GM06990 (cell line): ENCODE measurements around the gene KCNQ2.

Experiments used
- DNase-seq: peaks from one replicate; pipeline ENCODE4 v3.0.0-alpha.2; 2011; ENCODE audit not compliant: insufficient read length; ENCODE audit errors: extremely low read depth
- H3K27me3 ChIP-seq: replicated peaks from 2 replicates; pipeline ENCODE4 v1.6.0; 2011; ENCODE audit warnings: low read length; ENCODE audit not compliant: control insufficient read depth, insufficient read depth
- H3K36me3 ChIP-seq: 2 replicates; pipeline ENCODE4 v1.5.1; 2011; ENCODE audit warnings: low read length; ENCODE audit not compliant: control insufficient read depth, insufficient read depth
- H3K4me3 ChIP-seq: replicated peaks from 2 replicates; pipeline ENCODE4 v1.5.1; 2011; ENCODE audit warnings: low read depth, mild to moderate bottlenecking, control low read depth, low read length
- CTCF ChIP-seq: IDR thresholded peaks from 2 replicates; pipeline ENCODE4 v1.5.1; 2011; ENCODE audit warnings: low read length, control low read depth, mild to moderate bottlenecking, inconsistent platforms; ENCODE audit not compliant: insufficient read depth, poor library complexity, severe bottlenecking

The KCNQ2 gene

GRCh38 chr20:63421094-63421692 is 51.3 kb downstream of the KCNQ2 start:
- no peak for TF ChIP-seq CTCF
- H3K27me3 ChIP-seq: no peaks in the 10 kb centered on the region; the same call in 1 of the 2 replicates
- no peak for DNase-seq

GRCh38 chr20:63420359-63421093 is 51.9 kb downstream of the KCNQ2 start:
- DNase-seq: no peak
- TF ChIP-seq CTCF: no peak
- Histone ChIP-seq H3K4me3 (no peak overlapping the region), H3K27me3 (no peaks in the 10 kb centered on the region; the same call in 1 of the 2 replicates), H3K36me3 (no peaks in the 10 kb centered on the region)

More at GRCh38 chr20:63421094-63421692, 51.3 kb downstream of the KCNQ2 start:
- Histone ChIP-seq H3K4me3 (no peak overlapping the region), H3K36me3 (no peaks in the 10 kb centered on the region)

- Histone ChIP-seq H3K36me3 (no peaks in the 10 kb centered on the region), H3K27me3 (no peaks in the 10 kb centered on the region; the same call in 1 of the 2 replicates), H3K4me3 (no peak overlapping the region)
- DNase-seq: no peak
- TF ChIP-seq CTCF: no peak
These were observed 53.2 kb downstream of the KCNQ2 start for GRCh38 chr20:63419299-63419698.

- no peak for DNase-seq
- no peak for TF ChIP-seq CTCF
- no peaks in the 10 kb centered on the region; the same call in 1 of the 2 replicates for H3K27me3 ChIP-seq
- no peaks in the 10 kb centered on the region for H3K36me3 ChIP-seq
- H3K4me3 ChIP-seq: no peak overlapping the region
These were observed 53.8 kb downstream of the KCNQ2 start for GRCh38 chr20:63418617-63419016.

GRCh38 chr20:63417738-63418120 is 54.7 kb downstream of the KCNQ2 start:
- no peak for TF ChIP-seq CTCF
- no peak for DNase-seq
- Histone ChIP-seq H3K36me3 (no peaks in the 10 kb centered on the region), H3K4me3 (no peak overlapping the region), H3K27me3 (no peaks in the 10 kb centered on the region)
